GM21529 (cell line): ENCODE measurements around the gene TCP11L1.
A peak's percentile ranks its signal among the peaks of the same experiment; 100 is the strongest.
"Not testable (repeated sequence)": the region's sequence is repeated elsewhere in the genome, so short reads cannot be mapped to it uniquely, and the experiment has no call there.

Experiments used
- ATAC-seq: cut with Tn5 transposase; IDR thresholded peaks from one replicate; pipeline ENCODE4 v1.9.1; 2021; ENCODE audit not compliant: unreplicated experiment

TCP11L1 gene

DNA sequence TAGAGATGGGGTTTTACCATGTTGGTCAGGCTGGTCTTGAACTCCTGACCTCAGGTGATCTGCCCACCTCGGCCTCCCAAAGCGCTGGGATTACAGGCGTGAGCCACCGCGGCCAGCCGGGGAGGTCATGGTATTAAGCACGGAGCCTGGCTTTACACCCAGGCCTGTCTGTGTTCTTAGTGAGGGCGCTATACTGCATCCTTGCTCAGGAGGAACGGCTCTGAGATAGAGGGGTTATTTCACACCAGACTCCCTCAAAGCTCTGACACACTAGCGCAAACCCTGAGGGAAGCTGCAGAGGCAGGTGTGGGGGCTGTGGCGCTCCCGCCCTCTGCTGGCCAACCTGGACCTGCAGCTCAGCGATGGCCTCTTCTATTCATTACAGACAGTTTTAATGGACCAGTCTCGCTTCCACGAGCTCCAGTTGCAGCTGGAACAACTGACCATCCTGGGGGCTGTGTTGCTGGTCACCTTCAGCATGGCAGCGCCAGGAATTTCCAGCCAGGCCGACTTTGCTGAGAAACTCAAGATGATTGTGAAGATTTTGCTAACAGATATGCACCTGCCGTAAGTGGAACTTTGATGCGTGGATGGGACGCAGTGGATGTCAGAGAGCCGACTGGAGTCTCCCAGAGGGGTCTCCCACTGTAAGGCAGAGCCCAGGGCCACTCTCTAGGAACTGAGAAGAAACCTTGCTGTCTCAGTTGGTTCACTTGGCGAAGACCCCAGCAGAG is 26.2 kb downstream of the TCP11L1 start:
- peak; percentile 49 for ATAC-seq

GRCh38 chr11:33067294-33067693 is 27.9 kb downstream of the TCP11L1 start:
- no peak for ATAC-seq

DNA sequence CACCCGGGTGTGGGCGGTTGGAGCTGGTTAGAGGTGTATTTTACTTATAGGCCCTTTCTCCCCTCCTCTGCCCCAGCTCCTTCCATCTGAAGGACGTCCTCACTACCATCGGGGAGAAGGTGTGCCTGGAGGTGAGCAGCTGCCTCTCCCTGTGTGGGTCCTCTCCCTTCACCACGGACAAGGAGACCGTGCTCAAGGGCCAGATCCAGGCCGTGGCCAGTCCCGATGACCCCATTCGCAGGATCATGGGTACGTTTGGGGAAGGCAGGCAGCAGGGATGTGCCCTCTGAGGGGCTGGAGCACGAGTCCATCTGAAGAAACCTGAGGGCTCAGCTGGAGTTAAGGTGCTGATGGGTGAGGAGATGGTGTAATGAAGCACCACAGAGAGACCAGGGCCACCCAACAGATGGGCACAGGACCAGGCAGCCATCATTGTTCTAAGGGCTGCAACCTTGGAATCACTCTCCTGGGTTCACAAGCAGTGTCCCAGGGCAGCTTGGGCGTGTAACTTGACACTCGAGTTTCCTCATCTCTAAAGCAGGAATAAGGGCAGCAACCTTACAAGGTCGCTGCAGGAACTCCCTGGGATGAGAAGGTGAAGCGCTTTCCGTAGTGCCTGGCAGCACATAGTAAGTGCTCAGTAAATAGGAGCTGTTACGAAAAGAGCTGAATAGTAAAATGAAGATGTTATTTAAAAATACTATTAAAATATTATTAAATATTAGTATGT is 29.4 kb downstream of the TCP11L1 start:
- no peak for ATAC-seq

- no peak for ATAC-seq
Measured at GRCh38 chr11:33072465-33072864, 33.1 kb downstream of the TCP11L1 start.

GRCh38 chr11:33083918-33084317 is 44.5 kb downstream of the TCP11L1 start:
- ATAC-seq, result no peak

- no peak for ATAC-seq
Measured at GRCh38 chr11:33086017-33086416, 46.6 kb downstream of the TCP11L1 start.

DNA sequence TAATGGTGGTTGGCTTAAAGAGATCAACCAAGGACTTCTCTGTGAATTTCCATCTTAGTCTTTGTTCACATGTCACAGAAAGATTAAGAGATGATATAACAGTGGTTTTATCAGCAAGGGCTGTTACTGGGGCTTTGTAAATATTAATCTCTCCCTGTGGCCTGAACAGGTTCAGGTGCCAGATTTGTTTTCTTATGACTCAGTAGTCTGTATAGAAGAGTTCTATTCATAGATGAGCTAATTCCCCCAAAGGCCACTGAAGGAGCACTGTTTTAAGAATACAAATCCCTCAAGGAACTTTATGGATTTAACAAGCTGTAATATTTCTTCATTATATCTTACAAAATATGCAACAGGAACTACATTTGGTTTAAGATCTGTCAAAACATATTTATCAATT is 50.4 kb downstream of the TCP11L1 start:
- ATAC-seq, result no peak

GRCh38 chr11:33094157-33094556 is 54.8 kb downstream of the TCP11L1 start:
- ATAC-seq, result no peak

DNA sequence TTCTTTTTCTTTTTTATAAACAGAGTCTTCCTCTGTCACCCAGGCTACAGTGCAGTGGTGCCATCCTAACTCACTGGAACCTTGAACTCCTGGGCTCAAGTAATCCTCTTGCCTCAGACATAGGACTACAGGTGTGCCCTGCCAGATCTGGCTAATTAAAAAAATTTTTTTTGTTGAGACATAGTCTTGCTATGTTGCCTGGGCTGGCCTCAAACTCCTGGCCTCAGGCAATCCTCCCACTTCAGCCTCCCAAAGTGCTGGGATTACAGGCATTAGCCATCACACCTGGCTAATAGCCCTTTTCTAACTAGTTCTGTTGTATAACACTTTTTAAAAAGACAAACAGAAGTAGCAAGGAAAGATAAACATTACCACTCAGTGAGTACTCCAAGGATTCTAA is 64.5 kb downstream of the TCP11L1 start:
- no peak for ATAC-seq

- ATAC-seq, result no peak
Measured at GRCh38 chr11:33109294-33109895, 70.0 kb downstream of the TCP11L1 start.

DNA sequence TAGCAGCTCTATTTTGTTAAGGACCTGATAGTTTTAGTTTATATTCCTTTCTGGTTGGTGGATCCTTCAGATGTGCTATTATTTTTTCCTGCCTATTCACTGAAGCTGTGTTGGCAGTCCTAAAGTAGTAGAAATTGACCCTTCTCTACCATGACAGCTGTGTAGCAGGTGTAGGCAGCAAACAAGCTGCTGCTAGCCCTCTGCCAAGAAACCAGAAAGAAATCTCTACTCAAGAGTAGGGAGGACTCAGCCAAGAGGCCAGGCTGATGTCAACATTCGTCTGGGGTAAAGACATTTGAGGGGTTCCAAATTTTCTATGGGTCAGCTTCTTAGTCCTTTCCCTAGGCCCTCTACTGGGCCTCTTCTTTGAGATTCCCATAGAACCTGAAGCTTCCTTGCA is 70.7 kb downstream of the TCP11L1 start:
- ATAC-seq, result no peak

GRCh38 chr11:33116535-33116934 is 77.2 kb downstream of the TCP11L1 start:
- ATAC-seq, result no peak

GRCh38 chr11:33122696-33123095 is 83.3 kb downstream of the TCP11L1 start:
- ATAC-seq, result not testable (repeated sequence)
